ENCODE measurements around the gene ALDH1A3.

ALDH1A3 gene

GRCh38 chr15:100911086-100911485 lies 31.5 kb downstream of the ALDH1A3 start:
- no peak for TF ChIP-seq CTCF (IDR thresholded peaks at IDR 0.05)
- Histone ChIP-seq H3K9me3 (ENCODE audit: control insufficient read depth, low read length) (no peaks in the 10 kb centered on the region), H3K4me1 (no peaks in the 10 kb centered on the region), H3K4me2 (ENCODE audit: low read length) (no peak overlapping the region), H2AFZ (no peak overlapping the region), H3K9ac (no peak overlapping the region), H3K79me2 (no peaks in the 10 kb centered on the region), H3K36me3 (ENCODE audit: control insufficient read depth, insufficient read depth, low read length) (no peaks in the 10 kb centered on the region), H3K27ac (no peak overlapping the region), H3K27me3 (ENCODE audit: control insufficient read depth, insufficient read depth, low read length) (no peaks in the 10 kb centered on the region), H3K4me3 (ENCODE audit: low read depth, low read length) (no peak overlapping the region)

GRCh38 chr15:100913961-100914360 lies 34.3 kb downstream of the ALDH1A3 start:
- Histone ChIP-seq H3K27me3 (ENCODE audit: control insufficient read depth, insufficient read depth, low read length) (no peaks in the 10 kb centered on the region), H3K4me2 (ENCODE audit: low read length) (no peak overlapping the region), H3K79me2 (no peaks in the 10 kb centered on the region), H3K9me3 (ENCODE audit: control insufficient read depth, low read length) (no peaks in the 10 kb centered on the region), H3K9ac (no peak overlapping the region), H3K36me3 (ENCODE audit: control insufficient read depth, insufficient read depth, low read length) (no peaks in the 10 kb centered on the region), H2AFZ (no peak overlapping the region), H3K4me3 (ENCODE audit: low read depth, low read length) (no peak overlapping the region), H3K4me1 (no peaks in the 10 kb centered on the region), H3K27ac (no peak overlapping the region)
- TF ChIP-seq CTCF (IDR thresholded peaks at IDR 0.05) = no peak

DNA sequence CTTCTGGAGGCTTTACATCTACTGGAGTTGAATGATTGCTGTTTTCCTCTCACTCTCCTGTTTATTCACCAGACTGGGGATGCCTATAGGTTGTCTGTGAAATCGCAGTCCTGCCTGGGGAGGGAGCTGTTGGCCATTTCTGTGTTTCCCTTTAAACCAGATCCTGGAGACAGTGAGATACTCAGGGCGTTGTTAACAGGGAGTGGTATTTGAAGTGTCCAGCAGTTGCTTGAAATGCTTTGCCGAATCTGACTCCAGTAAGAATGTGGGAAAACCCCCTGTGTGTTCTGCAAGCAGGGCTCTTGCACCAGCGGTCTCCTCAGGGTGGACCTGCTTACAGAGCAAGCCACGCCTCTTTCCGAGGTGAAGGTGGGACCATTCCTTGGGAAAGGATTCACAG lies 35.2 kb downstream of the ALDH1A3 start:
- H3K27ac ChIP-seq = no peak overlapping the region
- no peaks in the 10 kb centered on the region for H3K9me3 ChIP-seq (ENCODE audit: control insufficient read depth, low read length)
- H3K4me1 ChIP-seq = no peaks in the 10 kb centered on the region
- H2AFZ ChIP-seq = no peak overlapping the region
- no peak overlapping the region for H3K4me3 ChIP-seq (ENCODE audit: low read depth, low read length)
- H3K27me3 ChIP-seq (ENCODE audit: control insufficient read depth, insufficient read depth, low read length) = no peaks in the 10 kb centered on the region
- H3K4me2 ChIP-seq (ENCODE audit: low read length) = no peak overlapping the region
- no peaks in the 10 kb centered on the region for H3K79me2 ChIP-seq
- no peaks in the 10 kb centered on the region for H3K36me3 ChIP-seq (ENCODE audit: control insufficient read depth, insufficient read depth, low read length)
- H3K9ac ChIP-seq = no peak overlapping the region
- TF ChIP-seq CTCF (IDR thresholded peaks at IDR 0.05) = no peak

DNA sequence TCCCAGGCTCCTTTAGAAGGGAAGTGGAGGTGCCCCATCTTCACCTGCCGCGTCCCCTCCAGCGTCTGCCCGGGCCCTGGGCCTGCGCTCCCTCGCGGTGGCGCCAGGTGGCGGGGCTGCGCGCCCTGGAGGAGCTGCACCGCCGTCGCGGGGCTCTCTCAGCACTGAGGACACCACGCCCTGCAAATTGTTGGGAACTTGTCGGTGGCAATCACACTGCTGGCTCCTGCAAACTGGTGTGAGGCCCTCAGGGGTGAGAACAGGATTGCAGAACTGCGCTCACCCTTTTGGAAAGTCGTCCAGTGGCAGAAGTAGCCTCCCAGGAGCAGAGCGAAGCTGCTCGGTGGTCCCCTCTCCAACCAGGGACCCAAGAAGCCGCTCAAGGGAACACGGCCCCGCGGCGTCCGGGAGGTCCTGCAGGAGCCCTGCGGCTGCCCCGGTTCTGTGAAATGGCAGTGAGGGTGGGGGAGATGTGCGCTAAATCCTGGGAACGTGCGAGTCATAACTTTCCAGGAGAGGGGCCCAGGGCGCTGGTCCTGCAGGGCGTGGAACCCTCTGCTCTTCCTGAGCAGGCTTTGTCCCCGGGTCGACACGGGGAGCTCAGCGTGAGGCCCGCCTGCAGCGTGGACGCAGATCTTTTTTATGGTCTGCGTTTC lies 38.5 kb downstream of the ALDH1A3 start:
- Histone ChIP-seq H3K4me3 (ENCODE audit: low read depth, low read length) (peak overlapping the region; percentile 49), H2AFZ (peak overlapping the region; percentile 50), H3K27ac (no peak overlapping the region), H3K27me3 (ENCODE audit: control insufficient read depth, insufficient read depth, low read length) (no peaks in the 10 kb centered on the region), H3K79me2 (no peaks in the 10 kb centered on the region), H3K36me3 (ENCODE audit: control insufficient read depth, insufficient read depth, low read length) (no peaks in the 10 kb centered on the region), H3K9ac (no peak overlapping the region), H3K9me3 (ENCODE audit: control insufficient read depth, low read length) (no peaks in the 10 kb centered on the region), H3K4me2 (ENCODE audit: low read length) (peak overlapping the region; percentile 83), H3K4me1 (no peaks in the 10 kb centered on the region)
- peak; percentile 60 for TF ChIP-seq CTCF (IDR thresholded peaks at IDR 0.05)
